NCI-H1417 (cell line): ENCODE measurements around the gene MITF.
"Not testable (repeated sequence)": the region's sequence is repeated elsewhere in the genome, so short reads cannot be mapped to it uniquely, and the experiment has no call there.

Experiments used
- DNase-seq, 3 experiments: peaks; one replicate each; lab custom pipeline; 2025; lab: John Stamatoyannopoulos, UW

The MITF gene

GRCh38 chr3:69872783-69873378, 133.6 kb downstream of the MITF start:
- no peak for DNase-seq

DNA sequence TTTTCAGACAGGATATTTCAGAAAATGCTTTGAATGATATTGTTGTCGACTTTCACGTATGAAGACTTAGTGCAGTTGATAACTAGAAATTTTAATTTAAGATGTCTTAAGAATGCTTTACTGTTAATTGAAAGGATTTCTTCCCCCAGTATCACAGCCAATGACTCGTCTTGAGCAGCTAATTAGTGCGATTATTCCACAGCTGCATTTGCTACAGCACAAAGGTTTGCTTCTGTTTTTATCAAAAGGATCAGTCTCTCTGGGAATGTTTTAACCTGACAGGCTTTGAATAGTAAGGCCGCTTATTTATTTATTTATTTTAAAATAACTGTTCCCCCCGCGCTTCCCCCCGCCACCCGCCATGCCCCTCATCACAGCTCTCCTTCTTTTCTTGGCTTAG, 136.8 kb downstream of the MITF start:
- no peak for DNase-seq

DNA sequence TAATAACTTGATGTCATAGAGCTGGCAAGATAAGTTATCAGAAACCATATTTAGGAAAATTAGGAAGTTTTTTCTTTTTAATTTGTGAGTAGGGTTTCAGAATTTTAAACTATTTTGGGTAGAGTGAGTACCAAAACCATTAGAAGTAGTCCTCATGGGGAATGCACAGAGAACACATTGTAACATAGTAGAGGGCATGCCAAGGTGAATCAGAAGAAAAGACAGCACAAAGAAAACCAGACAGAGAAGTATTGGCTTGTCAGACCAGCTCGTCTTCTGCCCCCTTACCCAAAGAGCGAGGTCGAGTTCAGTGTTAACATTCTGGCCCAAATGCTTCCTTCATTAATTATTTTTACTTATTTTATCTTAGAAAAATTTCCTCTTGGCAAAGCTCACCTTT, 139.0 kb downstream of the MITF start:
- DNase-seq, result no peak

DNA sequence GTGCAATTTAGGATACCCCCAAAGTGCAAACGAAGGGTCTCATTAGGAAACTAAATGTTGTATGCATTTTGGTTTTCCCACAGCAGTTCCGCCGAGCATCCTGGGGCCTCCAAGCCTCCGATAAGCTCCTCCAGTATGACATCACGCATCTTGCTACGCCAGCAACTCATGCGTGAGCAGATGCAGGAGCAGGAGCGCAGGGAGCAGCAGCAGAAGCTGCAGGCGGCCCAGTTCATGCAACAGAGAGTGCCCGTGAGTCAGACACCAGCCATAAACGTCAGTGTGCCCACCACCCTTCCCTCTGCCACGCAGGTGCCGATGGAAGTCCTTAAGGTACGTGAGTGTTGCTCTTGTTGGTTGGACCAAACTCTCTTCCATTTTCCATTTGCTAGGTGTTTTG, 139.8 kb downstream of the MITF start:
- no peak for DNase-seq

GRCh38 chr3:69880069-69880640, 140.9 kb downstream of the MITF start:
- DNase-seq, result no peak

GRCh38 chr3:69881051-69881450, 141.8 kb downstream of the MITF start:
- DNase-seq, result no peak

DNA sequence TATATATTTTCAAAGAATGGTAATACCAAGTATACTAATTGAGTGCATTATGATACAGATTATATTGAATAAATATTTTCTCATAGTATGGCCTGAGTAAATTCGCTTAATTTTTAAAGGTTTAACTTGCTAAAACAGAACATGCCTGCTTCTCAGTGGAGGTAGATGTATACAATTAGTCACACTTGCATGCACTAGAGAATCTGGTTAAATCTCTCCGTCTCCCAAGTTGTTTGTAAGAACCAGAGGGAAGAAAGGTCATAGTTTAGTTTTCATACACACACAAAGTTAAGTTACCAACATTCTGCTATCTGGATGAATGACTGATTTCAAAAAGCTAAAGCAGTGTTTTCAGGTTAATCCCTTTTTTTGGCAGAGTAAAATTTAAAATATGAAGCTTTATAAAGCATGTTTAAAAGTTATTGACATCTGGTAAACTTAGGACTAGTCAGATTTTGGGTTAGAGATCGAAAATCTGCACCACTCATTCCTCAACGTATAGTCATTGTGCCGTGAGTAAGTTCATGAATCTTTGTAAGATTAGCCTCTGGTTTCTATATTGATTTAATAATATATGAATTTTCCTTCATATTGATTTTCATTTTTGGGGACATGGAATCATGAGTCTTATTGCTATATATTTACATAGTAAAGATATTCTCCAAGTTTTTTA, 142.6 kb downstream of the MITF start:
- no peak for DNase-seq

GRCh38 chr3:69882560-69882959, 143.3 kb downstream of the MITF start:
- DNase-seq, result no peak

DNA sequence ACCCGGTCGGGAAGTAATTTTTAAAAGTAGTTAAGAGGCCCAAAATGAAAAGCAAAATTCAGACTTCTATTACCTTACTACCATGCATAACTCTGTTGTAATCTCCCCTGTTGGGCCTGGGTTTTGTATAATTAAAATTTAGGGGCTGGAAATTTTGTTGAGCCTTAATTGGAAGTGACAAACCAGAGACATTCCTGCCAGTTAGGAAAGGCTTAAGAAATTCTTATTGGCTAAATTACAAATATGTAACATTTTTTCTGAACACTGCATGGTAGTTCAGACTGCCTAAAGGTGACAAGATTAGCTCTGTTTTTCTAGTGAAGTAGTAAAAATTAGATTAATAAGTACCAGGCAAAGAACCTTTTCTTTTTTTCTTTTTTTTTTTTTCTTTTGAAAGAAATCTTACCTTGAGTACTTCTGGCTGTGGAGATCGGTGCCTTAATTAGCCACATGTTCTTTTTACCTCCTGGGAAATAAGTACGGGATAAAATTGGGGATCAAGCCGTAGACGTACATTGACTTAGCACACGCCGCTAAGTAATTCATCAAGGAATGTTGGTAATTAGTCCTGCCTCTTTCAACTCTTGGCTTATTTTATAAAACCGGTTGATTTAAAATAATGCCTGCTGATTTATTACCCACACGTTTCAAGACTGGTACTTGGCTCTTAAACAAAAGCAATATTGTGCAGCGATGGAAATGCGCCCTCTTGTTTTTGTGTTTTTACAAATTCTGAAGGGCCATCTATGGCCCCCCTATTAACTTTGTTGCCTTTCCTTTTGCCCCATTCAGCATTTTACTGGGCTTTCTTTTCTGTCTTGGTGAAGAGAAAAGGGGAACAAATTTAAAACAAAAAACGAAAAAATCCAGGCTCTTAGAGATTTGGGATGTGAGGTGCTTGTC, 149.0 kb downstream of the MITF start:
- no peak for DNase-seq

GRCh38 chr3:69888943-69889315, 149.7 kb downstream of the MITF start:
- no peak for DNase-seq

GRCh38 chr3:69890084-69890483, 150.8 kb downstream of the MITF start:
- no peak for DNase-seq

- no peak for DNase-seq
These were observed 151.4 kb downstream of the MITF start for GRCh38 chr3:69890691-69891090.

DNA sequence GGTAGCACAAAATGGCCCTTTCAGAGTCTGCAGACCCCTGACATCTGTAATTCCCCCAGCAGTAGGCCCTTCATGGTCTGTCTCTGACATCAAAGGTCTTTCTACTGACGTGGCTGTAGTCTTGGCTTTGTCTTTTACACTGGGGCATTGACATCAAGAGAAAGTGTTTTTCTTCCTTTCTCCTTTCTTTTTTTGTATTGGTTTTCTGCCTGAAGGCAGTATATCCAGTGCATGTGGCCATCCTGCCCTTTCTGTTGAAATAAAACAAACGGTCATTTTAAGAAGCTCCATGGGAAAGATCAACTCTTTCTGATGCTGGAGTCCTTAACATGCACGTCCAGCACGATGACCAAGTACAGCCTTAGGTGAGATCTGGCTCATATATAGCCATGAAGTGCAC, 153.4 kb downstream of the MITF start:
- no peak for DNase-seq

GRCh38 chr3:69893274-69893673, 154.0 kb downstream of the MITF start:
- DNase-seq, result peak in 1 of 3 experiments; percentile 7

- DNase-seq, result no peak
These were observed 156.8 kb downstream of the MITF start for GRCh38 chr3:69896095-69896494.

DNA sequence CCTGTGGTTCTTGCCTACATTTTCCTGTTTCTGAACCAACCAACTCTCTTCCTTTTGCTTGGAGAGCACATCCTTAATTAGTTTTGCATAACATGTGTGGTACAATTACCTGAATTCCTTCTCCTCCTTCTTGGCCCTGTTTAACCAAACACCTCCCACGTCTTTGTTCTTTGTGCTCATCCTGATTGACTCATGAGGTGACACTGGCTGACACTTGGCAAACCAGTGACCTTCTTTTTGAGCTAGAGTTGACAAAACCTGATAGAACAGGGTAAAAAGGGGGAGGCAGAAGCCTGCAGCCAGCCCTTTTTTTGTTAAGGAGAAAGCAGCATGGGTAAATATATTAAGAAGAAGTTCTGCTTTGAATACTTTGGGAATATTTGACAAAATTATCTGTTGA, 161.1 kb downstream of the MITF start:
- DNase-seq, result no peak

- DNase-seq, result no peak
These were observed 162.5 kb downstream of the MITF start for GRCh38 chr3:69901802-69902201.

GRCh38 chr3:69902386-69902785, 163.1 kb downstream of the MITF start:
- no peak for DNase-seq

DNA sequence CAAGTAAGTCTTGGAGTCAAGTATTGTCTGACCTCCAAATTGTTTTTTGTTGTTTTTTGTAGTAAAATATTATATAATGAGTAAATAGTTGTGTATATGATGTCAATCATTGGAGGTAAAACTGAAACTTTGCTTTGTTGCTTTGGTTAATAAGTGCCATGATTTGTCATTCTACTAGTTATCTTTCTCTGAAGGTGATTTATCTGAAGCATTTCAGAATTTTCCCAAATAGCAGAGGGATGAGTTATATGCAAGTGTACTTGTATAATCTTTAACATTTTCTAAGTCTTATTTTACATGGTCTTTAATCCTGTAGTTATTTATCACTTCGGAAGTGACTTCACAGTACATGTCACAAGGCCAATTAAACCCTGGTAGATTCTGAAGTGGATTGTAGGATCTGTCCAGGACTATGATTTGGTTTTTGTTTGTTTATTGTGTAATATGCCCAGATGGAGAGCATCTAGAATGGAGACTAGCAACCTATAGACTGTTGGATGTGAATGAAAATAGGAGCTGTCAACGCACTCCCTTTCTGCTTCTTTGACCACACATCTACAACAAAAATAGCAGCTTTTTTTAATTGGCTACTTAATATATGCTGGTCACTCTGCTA, 167.2 kb downstream of the MITF start:
- no peak for DNase-seq

DNA sequence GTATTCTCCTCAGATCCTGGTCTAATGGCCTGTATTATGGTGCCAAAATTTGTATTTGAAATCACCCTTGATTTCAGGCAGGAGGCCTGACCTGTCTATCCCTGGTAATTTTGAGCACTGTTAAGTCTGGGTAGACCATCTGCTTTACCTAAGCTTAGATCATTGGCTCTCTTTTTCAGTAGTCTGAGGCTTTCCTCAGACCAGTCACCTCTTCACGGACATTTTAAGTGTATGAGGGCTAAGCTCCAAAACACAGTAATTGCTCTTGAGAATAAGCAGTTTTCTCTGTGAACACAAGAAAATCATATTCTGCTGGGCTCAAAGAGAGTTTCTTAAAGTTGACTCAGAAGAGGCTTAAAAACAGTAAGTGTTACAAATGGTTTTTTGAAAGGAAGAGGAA, 168.3 kb downstream of the MITF start:
- DNase-seq, result no peak

GRCh38 chr3:69909859-69910258, 170.6 kb downstream of the MITF start:
- DNase-seq, result not testable (repeated sequence)

DNA sequence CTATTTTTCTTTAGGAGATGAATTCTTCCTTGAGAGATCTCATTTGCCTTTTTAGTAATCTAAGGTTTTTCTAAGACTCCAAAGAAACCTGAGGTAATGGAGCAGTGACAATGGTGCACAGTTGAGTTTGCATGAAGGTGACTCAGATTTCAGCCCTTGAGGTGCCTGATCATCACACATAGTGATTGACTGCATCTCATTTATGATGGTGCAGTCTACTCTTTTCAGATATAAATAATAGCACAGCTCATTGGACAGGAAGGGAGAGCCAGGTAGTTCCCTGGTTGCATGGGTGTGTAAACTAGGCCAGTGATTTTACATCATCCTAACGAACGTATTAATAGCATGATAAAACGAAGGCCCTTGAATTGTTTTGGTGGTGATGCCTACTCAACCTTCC, 174.2 kb downstream of the MITF start:
- DNase-seq, result no peak
